HFF-Myc (cell line): ENCODE results near the gene TUBGCP2.

Source experiments
- DNase-seq: peaks from one replicate; pipeline ENCODE4 v3.0.0-alpha.2; 2011; ENCODE audit warnings: low read depth; ENCODE audit errors: extremely low read depth
- H3K4me3 ChIP-seq: replicated peaks from 2 replicates; pipeline ENCODE4 v1.5.1; 2011; ENCODE audit warnings: low read depth, mild to moderate bottlenecking, control low read depth, low read length
- TF ChIP-seq, protein P1 (sequence below): IDR thresholded peaks from 2 replicates; pipeline ENCODE4 v1.5.1; 2012; ENCODE audit warnings: mild to moderate bottlenecking, low read depth, low read length, control low read depth; ENCODE audit errors: missing control alignments

The TUBGCP2 gene

DNA sequence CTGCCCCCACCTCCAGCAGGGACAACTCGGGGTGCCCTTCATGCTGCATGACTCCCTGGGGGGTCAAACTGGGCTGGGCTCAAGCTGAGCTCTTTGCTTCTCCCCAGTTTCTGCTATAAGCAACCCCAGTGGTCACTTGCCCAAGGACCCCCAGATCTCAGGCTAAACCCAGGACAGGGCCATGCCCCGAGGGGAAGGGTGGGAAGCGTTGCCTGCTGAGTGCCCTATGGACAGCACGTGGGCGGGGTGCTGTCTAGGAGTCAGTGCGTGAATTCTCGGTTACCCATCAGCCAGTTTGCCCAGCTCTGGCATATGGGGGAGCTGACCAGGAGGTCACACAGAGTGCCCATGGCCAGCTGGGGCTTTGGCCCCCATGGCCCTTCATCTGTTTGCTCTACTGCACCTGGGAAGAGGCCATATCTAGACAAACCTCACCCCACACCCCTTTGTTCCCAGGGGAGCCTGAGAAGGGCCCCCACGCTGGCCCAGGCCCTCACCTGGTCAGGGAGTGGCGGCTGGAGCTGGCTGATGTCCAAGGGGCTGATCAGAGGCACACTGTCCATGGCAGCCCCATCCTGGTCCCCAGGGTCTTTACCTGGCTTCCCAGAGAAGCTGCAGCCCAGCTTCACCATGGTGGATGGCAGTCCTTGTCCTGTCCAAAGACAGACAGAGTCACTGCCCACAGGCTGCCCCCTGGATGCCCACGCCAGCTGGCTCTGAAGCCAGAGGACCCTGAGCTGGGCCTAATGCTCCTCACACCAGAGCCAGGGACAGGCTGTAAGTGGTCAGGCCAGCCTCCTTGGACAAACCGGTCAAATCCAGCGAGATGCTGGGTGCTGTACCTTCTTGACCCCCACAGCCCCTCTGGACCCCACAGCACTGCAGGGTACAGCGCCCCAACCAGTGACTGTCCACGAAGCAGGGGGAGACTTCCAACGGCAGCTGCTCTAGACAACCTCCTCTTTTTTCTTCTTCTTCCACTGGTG, 20.0 kb upstream of the TUBGCP2 start:
- TF ChIP-seq, protein P1, sequence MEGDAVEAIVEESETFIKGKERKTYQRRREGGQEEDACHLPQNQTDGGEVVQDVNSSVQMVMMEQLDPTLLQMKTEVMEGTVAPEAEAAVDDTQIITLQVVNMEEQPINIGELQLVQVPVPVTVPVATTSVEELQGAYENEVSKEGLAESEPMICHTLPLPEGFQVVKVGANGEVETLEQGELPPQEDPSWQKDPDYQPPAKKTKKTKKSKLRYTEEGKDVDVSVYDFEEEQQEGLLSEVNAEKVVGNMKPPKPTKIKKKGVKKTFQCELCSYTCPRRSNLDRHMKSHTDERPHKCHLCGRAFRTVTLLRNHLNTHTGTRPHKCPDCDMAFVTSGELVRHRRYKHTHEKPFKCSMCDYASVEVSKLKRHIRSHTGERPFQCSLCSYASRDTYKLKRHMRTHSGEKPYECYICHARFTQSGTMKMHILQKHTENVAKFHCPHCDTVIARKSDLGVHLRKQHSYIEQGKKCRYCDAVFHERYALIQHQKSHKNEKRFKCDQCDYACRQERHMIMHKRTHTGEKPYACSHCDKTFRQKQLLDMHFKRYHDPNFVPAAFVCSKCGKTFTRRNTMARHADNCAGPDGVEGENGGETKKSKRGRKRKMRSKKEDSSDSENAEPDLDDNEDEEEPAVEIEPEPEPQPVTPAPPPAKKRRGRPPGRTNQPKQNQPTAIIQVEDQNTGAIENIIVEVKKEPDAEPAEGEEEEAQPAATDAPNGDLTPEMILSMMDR: no peak
- no peak for DNase-seq
- H3K4me3 ChIP-seq: no peak overlapping the region

DNA sequence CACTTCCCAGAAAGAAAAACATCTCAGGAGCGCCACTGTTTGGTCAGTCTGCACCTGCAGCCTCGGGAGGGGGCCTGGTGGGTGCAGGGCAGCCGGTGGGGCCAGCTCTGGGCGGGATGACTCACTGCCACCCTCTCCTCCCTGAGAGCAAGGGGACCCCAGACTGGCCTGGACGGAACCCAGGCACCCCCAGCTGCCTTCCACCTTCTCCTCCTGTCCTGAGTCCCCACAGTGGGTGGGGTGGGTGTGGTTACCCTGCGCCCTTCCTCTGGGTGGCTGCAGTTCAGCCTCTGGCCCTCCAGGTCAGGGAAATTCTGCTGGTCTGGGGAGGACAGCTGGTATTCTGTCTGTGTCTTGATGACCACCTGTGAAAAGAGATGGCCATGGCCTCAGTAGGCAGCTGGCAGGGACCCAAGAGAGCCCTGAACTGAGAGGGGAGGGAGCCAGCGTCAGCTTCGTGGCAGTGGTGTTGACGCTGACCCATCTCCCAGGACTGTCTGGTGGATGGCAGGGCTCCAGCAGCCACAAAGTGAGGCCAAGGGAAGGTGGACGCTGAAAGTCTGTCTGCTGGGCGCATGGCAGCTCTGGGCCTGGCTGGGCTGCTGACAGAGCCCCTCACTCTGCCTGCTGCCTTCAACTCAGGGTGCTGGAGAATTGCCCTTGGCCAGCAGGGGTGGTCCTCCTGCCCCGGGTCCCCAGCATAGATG, 19.1 kb upstream of the TUBGCP2 start:
- TF ChIP-seq, protein P1: no peak
- H3K4me3 ChIP-seq: no peak overlapping the region
- DNase-seq: no peak

DNA sequence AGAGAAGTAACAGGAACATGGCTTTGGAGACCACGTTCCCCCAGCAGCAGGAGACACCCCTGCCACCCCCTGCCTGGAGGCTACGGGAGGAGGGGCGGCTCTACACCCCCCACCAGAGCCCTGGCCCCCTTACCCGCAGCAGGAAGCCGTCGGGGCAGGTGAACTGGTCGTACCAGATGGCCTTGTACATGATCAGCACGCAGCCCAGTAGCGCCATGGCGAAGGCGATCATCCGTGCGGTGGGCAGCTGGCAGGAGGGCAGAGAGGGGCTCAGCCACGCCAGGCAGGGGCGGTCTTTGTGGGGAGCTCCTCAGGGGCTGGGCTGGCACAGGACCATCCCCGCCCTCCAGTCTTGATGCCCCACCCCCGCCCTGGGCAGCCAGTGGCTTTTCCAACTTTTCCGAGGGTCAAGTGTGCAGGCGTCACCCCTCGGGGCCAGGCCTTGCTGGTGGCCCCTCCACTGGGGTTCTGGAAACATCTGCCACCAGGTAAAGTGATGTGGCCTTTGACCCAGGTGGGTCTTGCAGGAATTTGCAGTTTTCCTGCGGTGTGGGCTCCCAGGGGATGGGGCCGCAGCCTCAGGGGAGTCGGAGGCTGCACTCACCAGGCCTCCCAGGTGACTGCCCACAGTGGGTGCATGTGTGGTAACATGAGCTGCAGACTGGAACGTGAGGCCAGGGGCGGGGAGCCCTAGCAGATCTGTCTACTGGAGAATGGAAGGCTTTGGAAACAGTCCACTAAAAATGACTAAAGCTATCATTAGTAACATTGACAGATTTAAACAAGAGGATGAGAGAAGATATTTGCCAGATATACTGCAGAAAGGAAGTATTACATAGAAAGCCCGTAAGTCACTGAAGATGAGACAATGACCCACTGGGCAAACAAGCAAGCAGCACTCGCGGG, 18.3 kb upstream of the TUBGCP2 start:
- no peak for DNase-seq
- TF ChIP-seq, protein P1: no peak

DNA sequence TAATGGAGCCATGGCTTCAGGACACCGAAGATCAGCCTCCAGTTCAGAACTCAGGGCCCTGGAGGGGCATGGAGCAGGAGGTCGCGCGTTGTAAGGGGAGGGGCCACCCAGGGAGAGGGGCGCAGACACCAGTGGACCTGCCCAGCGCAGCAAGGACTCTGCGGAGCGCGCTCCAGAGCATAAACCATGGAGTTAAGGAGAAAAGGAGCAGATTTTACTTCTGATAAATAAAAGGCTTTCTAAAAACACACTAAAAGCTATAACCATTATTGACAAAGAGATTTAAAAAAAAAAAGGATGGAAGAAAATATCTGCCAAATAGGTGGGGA, 17.5 kb upstream of the TUBGCP2 start:
- no peak overlapping the region for H3K4me3 ChIP-seq

More for the DNA sequence above, 18.3 kb upstream of the TUBGCP2 start:
- no peak overlapping the region for H3K4me3 ChIP-seq

DNA sequence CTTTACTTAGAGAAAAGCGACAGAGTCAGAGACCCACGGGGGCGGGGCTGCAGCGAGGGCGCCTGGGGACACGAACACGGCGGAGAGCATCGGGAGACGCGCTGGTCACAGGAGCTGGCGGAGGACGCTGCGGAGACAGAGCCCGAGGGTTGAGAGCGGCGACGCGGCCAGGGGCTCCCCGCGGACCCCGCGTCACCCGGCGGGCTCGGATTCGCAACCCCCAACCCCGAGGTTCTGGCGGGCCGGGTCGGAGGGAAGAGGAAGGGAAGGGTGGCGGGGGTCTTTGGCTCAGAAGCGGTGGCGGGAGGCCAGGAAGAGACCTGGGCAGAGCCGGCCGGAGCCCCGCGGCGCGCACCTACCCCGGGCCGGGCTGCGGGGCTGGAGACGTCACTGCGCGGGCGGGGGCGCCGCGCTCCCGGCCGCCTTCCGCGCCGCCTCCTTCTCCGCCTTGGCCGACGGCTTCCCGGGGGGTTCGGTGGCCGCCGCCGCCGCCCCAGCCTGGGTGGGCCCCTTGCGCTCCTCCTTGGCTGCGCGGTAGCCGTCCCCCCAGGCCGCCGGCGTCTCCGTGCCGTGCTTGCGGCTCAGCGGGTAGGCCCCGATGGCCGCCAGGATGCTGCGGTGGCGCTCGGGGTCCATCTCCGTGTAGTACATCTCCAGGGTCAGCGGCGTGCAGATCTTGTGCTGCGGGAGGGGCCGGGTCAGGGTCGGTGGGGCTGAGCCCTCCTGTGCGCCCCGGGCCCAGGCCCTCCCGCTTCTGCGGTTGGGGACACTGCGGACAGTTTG, 17.0 kb upstream of the TUBGCP2 start:
- no peak for DNase-seq
- TF ChIP-seq, protein P1: no peak
- peak overlapping the region; percentile 22; the same call in 1 of the 2 replicates for H3K4me3 ChIP-seq

More for the DNA sequence above, 17.5 kb upstream of the TUBGCP2 start:
- DNase-seq: no peak
- TF ChIP-seq, protein P1: no peak
